Pancreas (tissue), 8 donors: ENCODE measurements around the gene ZNF791. TPM values are rescaled to one million over a fixed set of nuclear protein-coding genes. Genes with fewer than 3 reads are reported as not detected.

ENCODE experiments used
- polyA plus RNA-seq, 2 donors: library from polyadenylated mRNA; stranded (reverse); fragments of 200-250 nt; gene quantifications; one replicate each; pipeline ENCODE4 v1.2.3, GENCODE V29; 2013
- total RNA-seq, 6 donors: library from RNA; stranded (reverse); fragmentation: NEBNext Ultra II Directional in 4 of 6; extraction: Animal tissue kit (Norgen Biotek cat#: 25700) in 4 of 6; gene quantifications; one replicate each; pipeline versions ENCODE4 v1.2.1 to v1.2.4, GENCODE V29; 2021 to 2023
- donor health status: healthy with polysubstance abuse.
- donor health status: DM: no; HTN: no; CAD: no; lungs with moderate emphysema.
- donor health status: DM: no; HTN: no; CAD: no.
- donor health status: Bipolar disorder and iron deficiency.
- donor health status: DM: yes; HTN: yes; CAD: no.
- donor health status: DM: no; HTN: no; CAD: no.
- donor health status: DM: no; HTN: no; CAD: no.
- donor health status: DM: yes; HTN: yes; CAD: no.

Gene ZNF791
- total and polyA plus RNA-seq, 8 donors, result 6.1 to 16.7 (median 10.9) TPM

Other genes starting within 250 kb of the ZNF791 start
- 1 to 10 TPM; 1.1 to 3.6 (median 2.2) TPM for gene ZNF442, start 245.2 kb upstream of the ZNF791 start, total RNA-seq
- under 1 TPM; 0.57 to 0.82 TPM for gene ZNF442, start 245.2 kb upstream of the ZNF791 start, polyA plus RNA-seq
- 1 to 10 TPM; 1.5 to 4.4 (median 1.9) TPM for gene ZNF799, start 209.6 kb upstream of the ZNF791 start, total RNA-seq
- 1 to 10 TPM; 4.1 to 5.5 TPM for gene ZNF799, start 209.6 kb upstream of the ZNF791 start, polyA plus RNA-seq
- gene ZNF443, start 169.9 kb upstream of the ZNF791 start, total RNA-seq, result 1 to 10 TPM; 1.2 to 3.8 (median 2.0) TPM
- 1 to 10 TPM; 2.4 to 3.8 TPM for gene ZNF443, start 169.9 kb upstream of the ZNF791 start, polyA plus RNA-seq
- 1 to 10 TPM in 4 of 6 donors, under 1 TPM in 2; 0.56 to 2.5 (median 1.9) TPM for gene ZNF709, start 126.1 kb upstream of the ZNF791 start, total RNA-seq
- gene ZNF709, start 126.1 kb upstream of the ZNF791 start, polyA plus RNA-seq, result 1 to 10 TPM in 1 of 2 donors, under 1 TPM in 1; 0.87 to 1.5 TPM
- gene ZNF564, start 59.4 kb upstream of the ZNF791 start, total RNA-seq, result 10 to 100 TPM in 1 of 6 donors, 1 to 10 TPM in 5; 5.0 to 10.4 (median 6.2) TPM
- 1 to 10 TPM; 4.2 to 5.2 TPM for gene ZNF564, start 59.4 kb upstream of the ZNF791 start, polyA plus RNA-seq
- gene ZNF490, start 107 bp upstream of the ZNF791 start, total RNA-seq, result 1 to 10 TPM; 3.3 to 7.0 (median 4.1) TPM
- under 1 TPM; 0.38 to 0.65 TPM for gene ZNF490, start 107 bp upstream of the ZNF791 start, polyA plus RNA-seq
- 10 to 100 TPM; 33.2 to 92.8 (median 59.2) TPM for gene MAN2B1, start 55.8 kb downstream of the ZNF791 start, total RNA-seq
- 10 to 100 TPM; 30.2 to 48.2 TPM for gene MAN2B1, start 55.8 kb downstream of the ZNF791 start, polyA plus RNA-seq
- gene WDR83, start 55.9 kb downstream of the ZNF791 start, total RNA-seq, result 1 to 10 TPM; 3.5 to 8.8 (median 5.7) TPM
- gene WDR83, start 55.9 kb downstream of the ZNF791 start, polyA plus RNA-seq, result 10 to 100 TPM; 25.6 to 28.1 TPM
- gene DHPS, start 71.0 kb downstream of the ZNF791 start, total RNA-seq, result 10 to 100 TPM; 36.0 to 53.2 (median 47.7) TPM
- 10 to 100 TPM; 78.8 to 85.7 TPM for gene DHPS, start 71.0 kb downstream of the ZNF791 start, polyA plus RNA-seq
- gene GNG14, start 77.1 kb downstream of the ZNF791 start, total RNA-seq, result not detected
- not detected for gene GNG14, start 77.1 kb downstream of the ZNF791 start, polyA plus RNA-seq
- gene FBXW9, start 85.7 kb downstream of the ZNF791 start, total RNA-seq, result 1 to 10 TPM; 3.1 to 5.0 (median 4.2) TPM
- 1 to 10 TPM; 5.6 to 8.5 TPM for gene FBXW9, start 85.7 kb downstream of the ZNF791 start, polyA plus RNA-seq
- 10 to 100 TPM; 15.7 to 29.5 (median 20.8) TPM for gene TNPO2, start 113.0 kb downstream of the ZNF791 start, total RNA-seq
- gene TNPO2, start 113.0 kb downstream of the ZNF791 start, polyA plus RNA-seq, result 10 to 100 TPM; 29.0 to 37.2 TPM
- gene TRIR, start 123.8 kb downstream of the ZNF791 start, total RNA-seq, result 10 to 100 TPM; 49.2 to 86.5 (median 63.0) TPM
- gene TRIR, start 123.8 kb downstream of the ZNF791 start, polyA plus RNA-seq, result 100 to 1,000 TPM; 163 to 191 TPM
- gene GET3, start 126.6 kb downstream of the ZNF791 start, total RNA-seq, result 10 to 100 TPM; 16.6 to 34.5 (median 27.9) TPM
- gene GET3, start 126.6 kb downstream of the ZNF791 start, polyA plus RNA-seq, result 10 to 100 TPM; 34.8 to 48.2 TPM
- gene BEST2, start 140.9 kb downstream of the ZNF791 start, total RNA-seq, result not detected
- not detected for gene BEST2, start 140.9 kb downstream of the ZNF791 start, polyA plus RNA-seq
- 10 to 100 TPM; 37.7 to 60.9 (median 49.0) TPM for gene HOOK2, start 164.6 kb downstream of the ZNF791 start, total RNA-seq
- gene HOOK2, start 164.6 kb downstream of the ZNF791 start, polyA plus RNA-seq, result 100 to 1,000 TPM; 268 to 300 TPM
- gene JUNB, start 180.6 kb downstream of the ZNF791 start, total RNA-seq, result 100 to 1,000 TPM in 2 of 6 donors, 10 to 100 TPM in 4; 41.6 to 109 (median 70.7) TPM
- 100 to 1,000 TPM; 172 to 206 TPM for gene JUNB, start 180.6 kb downstream of the ZNF791 start, polyA plus RNA-seq
- gene PRDX2, start 190.9 kb downstream of the ZNF791 start, total RNA-seq, result 100 to 1,000 TPM in 4 of 6 donors, 10 to 100 TPM in 2; 77.5 to 109 (median 103) TPM
- 100 to 1,000 TPM in 1 of 2 donors, 10 to 100 TPM in 1; 75.8 to 172 TPM for gene PRDX2, start 190.9 kb downstream of the ZNF791 start, polyA plus RNA-seq
- gene THSD8, start 191.1 kb downstream of the ZNF791 start, total RNA-seq, result 1 to 10 TPM in 5 of 6 donors, under 1 TPM in 1; 0.90 to 3.9 (median 2.1) TPM
- 1 to 10 TPM; 1.3 to 2.0 TPM for gene THSD8, start 191.1 kb downstream of the ZNF791 start, polyA plus RNA-seq
- 1 to 10 TPM; 1.7 to 6.0 (median 3.0) TPM for gene RNASEH2A, start 195.7 kb downstream of the ZNF791 start, total RNA-seq
- 1 to 10 TPM; 3.9 to 5.5 TPM for gene RNASEH2A, start 195.7 kb downstream of the ZNF791 start, polyA plus RNA-seq
- gene RTBDN, start 223.7 kb downstream of the ZNF791 start, total RNA-seq, result under 1 TPM in 4 of 6 donors, not detected in 2; 0.19 to 0.86 (median 0.37) TPM
- gene RTBDN, start 223.7 kb downstream of the ZNF791 start, polyA plus RNA-seq, result 1 to 10 TPM; 1.2 to 4.6 TPM
- 1 to 10 TPM in 1 of 6 donors, under 1 TPM in 5; 0.23 to 1.1 (median 0.84) TPM for gene MAST1, start 227.6 kb downstream of the ZNF791 start, total RNA-seq
- 1 to 10 TPM; 5.8 to 7.3 TPM for gene MAST1, start 227.6 kb downstream of the ZNF791 start, polyA plus RNA-seq